ENCODE measurements around the gene AATF. TPM values are rescaled to one million over a fixed set of nuclear protein-coding genes. Genes with fewer than 3 reads are reported as not detected.

AATF gene
- total RNA-seq, 1 donor from 2014 or later: 54.5 TPM

DNA sequence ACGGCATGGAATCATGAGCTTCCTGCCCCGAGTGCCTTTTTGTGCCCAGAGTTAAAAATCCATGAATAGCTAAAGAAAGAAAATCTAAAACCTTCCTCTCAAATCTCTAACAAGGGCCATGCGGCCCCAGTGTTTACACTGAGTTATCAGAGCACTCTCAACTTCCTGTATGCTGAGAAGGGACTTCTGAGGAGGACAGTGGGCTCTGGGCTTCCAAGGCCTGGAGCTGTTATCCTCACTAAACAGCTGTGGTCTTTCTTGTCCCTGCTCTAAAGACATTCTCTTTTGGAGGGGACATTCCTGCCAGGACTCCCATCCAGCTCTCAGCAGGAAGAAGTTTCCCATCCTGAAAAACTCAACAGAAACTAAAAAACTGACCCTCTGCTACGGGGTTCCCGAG lies 135.6 kb downstream of the AATF start:
- Histone ChIP-seq H3K27me3 (ENCODE audit: control insufficient read depth, insufficient read depth, low read length) (no peaks in the 10 kb centered on the region), H3K36me3 (ENCODE audit: control insufficient read depth, insufficient read depth, low read length) (no peaks in the 10 kb centered on the region), H3K4me3 (ENCODE audit: low read depth, low read length) (no peak overlapping the region)
- no peak for DNase-seq (ENCODE audit: low read depth)
- TF ChIP-seq CTCF (IDR thresholded peaks at IDR 0.05; ENCODE audit: insufficient read depth, low read length, poor library complexity, severe bottlenecking): no peak

DNA sequence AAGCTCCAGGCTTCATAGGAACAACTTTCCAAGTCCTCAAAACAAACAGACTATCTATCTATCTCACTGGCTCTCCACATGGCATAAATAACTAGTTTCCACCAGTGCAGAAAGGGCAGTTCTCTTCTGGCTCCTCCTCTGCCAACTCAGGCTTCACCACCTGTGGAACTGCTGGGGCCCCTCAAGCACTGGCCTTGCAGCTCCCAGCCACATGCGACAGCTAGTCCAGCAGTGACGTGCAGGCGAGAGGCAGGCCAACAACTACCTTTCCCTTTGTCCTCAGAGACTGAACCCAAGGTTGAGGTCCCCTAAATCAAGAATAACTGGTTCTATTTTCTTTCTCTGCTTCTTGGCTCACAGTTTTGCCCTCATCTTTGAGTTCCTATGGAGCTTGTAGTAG lies 137.6 kb downstream of the AATF start:
- no peak for TF ChIP-seq CTCF (IDR thresholded peaks at IDR 0.05; ENCODE audit: insufficient read depth, low read length, poor library complexity, severe bottlenecking)
- H3K36me3 ChIP-seq (ENCODE audit: control insufficient read depth, insufficient read depth, low read length): no peaks in the 10 kb centered on the region

GRCh38 chr17:37086948-37087347 lies 138.2 kb downstream of the AATF start:
- no peaks in the 10 kb centered on the region for H3K36me3 ChIP-seq (ENCODE audit: control insufficient read depth, insufficient read depth, low read length)
- DNase-seq (ENCODE audit: low read depth): no peak
- no peak for TF ChIP-seq CTCF (IDR thresholded peaks at IDR 0.05; ENCODE audit: insufficient read depth, low read length, poor library complexity, severe bottlenecking)

More for the DNA sequence above, 137.6 kb downstream of the AATF start:
- Histone ChIP-seq H3K27me3 (ENCODE audit: control insufficient read depth, insufficient read depth, low read length) (no peaks in the 10 kb centered on the region), H3K4me3 (ENCODE audit: low read depth, low read length) (no peak overlapping the region)
- DNase-seq (ENCODE audit: low read depth): no peak

DNA sequence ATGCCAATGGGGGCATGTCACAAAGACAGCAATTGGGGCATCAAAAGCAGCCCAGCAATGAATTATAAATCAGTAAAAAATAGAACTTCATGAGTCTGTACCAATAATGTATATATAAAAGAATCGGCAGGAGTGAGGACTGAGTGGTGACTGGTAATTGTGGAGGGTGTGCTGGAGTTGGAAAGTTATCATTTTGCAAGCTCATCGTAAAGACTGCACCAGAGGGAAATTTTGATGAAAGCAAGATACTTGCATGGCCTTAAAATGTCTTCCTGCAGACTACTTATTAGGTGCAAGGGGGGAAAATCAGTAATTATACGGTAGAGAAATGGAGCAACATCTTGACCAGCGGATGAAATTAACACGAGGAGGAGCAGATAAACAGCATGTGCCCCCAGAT lies 138.9 kb downstream of the AATF start:
- Histone ChIP-seq H3K27me3 (ENCODE audit: control insufficient read depth, insufficient read depth, low read length) (no peaks in the 10 kb centered on the region), H3K36me3 (ENCODE audit: control insufficient read depth, insufficient read depth, low read length) (no peaks in the 10 kb centered on the region), H3K4me3 (ENCODE audit: low read depth, low read length) (no peak overlapping the region)
- TF ChIP-seq CTCF (IDR thresholded peaks at IDR 0.05; ENCODE audit: insufficient read depth, low read length, poor library complexity, severe bottlenecking): no peak
- no peak for DNase-seq (ENCODE audit: low read depth)

More at GRCh38 chr17:37086948-37087347, 138.2 kb downstream of the AATF start:
- H3K27me3 ChIP-seq (ENCODE audit: control insufficient read depth, insufficient read depth, low read length): no peaks in the 10 kb centered on the region
- H3K4me3 ChIP-seq (ENCODE audit: low read depth, low read length): no peak overlapping the region

GRCh38 chr17:37088459-37088858 lies 139.7 kb downstream of the AATF start:
- TF ChIP-seq CTCF (IDR thresholded peaks at IDR 0.05; ENCODE audit: insufficient read depth, low read length, poor library complexity, severe bottlenecking): no peak
- no peaks in the 10 kb centered on the region for H3K27me3 ChIP-seq (ENCODE audit: control insufficient read depth, insufficient read depth, low read length)
- no peak for DNase-seq (ENCODE audit: low read depth)
- no peaks in the 10 kb centered on the region for H3K36me3 ChIP-seq (ENCODE audit: control insufficient read depth, insufficient read depth, low read length)
- no peak overlapping the region for H3K4me3 ChIP-seq (ENCODE audit: low read depth, low read length)

- DNase-seq (ENCODE audit: low read depth): no peak
- H3K36me3 ChIP-seq (ENCODE audit: control insufficient read depth, insufficient read depth, low read length): no peaks in the 10 kb centered on the region
These were observed 140.2 kb downstream of the AATF start for GRCh38 chr17:37088913-37089312.

More at GRCh38 chr17:37088913-37089312, 140.2 kb downstream of the AATF start:
- H3K27me3 ChIP-seq (ENCODE audit: control insufficient read depth, insufficient read depth, low read length): no peaks in the 10 kb centered on the region
- TF ChIP-seq CTCF (IDR thresholded peaks at IDR 0.05; ENCODE audit: insufficient read depth, low read length, poor library complexity, severe bottlenecking): no peak
- no peak overlapping the region for H3K4me3 ChIP-seq (ENCODE audit: low read depth, low read length)
